SK-N-SH treated with all-trans-retinoic acid at 6 μM for 48 hours (cell line): ENCODE results near the gene DNAAF1.

ENCODE experiments used
- ATAC-seq: fragments of 200-7000 bp; cut with Tn5 transposase; 3 replicates; pipeline ENCODE4 v1.9.1; 2020; ENCODE audit warnings: mild to moderate bottlenecking, moderate library complexity
- CSDC2 ChIP-seq: fragments of 250-450 bp; sonication (Bioruptor Pico); IDR thresholded peaks from 2 replicates; pipeline ENCODE4 v1.5.0; 2020; ENCODE audit warnings: mild to moderate bottlenecking, moderate library complexity
- ESRRG ChIP-seq: fragments of 250-450 bp; sonication (Bioruptor Pico); IDR thresholded peaks from 2 replicates; pipeline ENCODE4 v1.6.1; 2021; ENCODE audit warnings: mild to moderate bottlenecking
- GLIS3 ChIP-seq: fragments of 250-450 bp; sonication (Bioruptor Pico); IDR thresholded peaks from 2 replicates; pipeline ENCODE4 v1.5.0; 2020; ENCODE audit warnings: mild to moderate bottlenecking, moderate library complexity
- ISL1 ChIP-seq: fragments of 250-450 bp; sonication (Bioruptor Pico); IDR thresholded peaks from 2 replicates; pipeline ENCODE4 v2.1.2; 2022; ENCODE audit warnings: mild to moderate bottlenecking, moderate library complexity
- OSR1 ChIP-seq: fragments of 250-450 bp; sonication (Bioruptor Pico); IDR thresholded peaks from 2 replicates; pipeline ENCODE4 v1.8.0; 2022; ENCODE audit warnings: moderate library complexity, mild to moderate bottlenecking, inconsistent platforms
- PPARA ChIP-seq: fragments of 250-450 bp; sonication (Bioruptor Pico); IDR thresholded peaks from 2 replicates; pipeline ENCODE4 v1.5.0; 2020; ENCODE audit warnings: mild to moderate bottlenecking, borderline replicate concordance
- RARB ChIP-seq: fragments of 250-450 bp; sonication (Bioruptor Pico); IDR thresholded peaks from 2 replicates; pipeline ENCODE4 v1.8.0; 2021; ENCODE audit warnings: mild to moderate bottlenecking, moderate library complexity
- SNAI2 ChIP-seq: fragments of 250-450 bp; sonication (Bioruptor Pico); IDR thresholded peaks from 2 replicates; pipeline ENCODE4 v1.5.0; 2020; ENCODE audit warnings: mild to moderate bottlenecking, moderate library complexity
- TCF4 ChIP-seq: fragments of 250-450 bp; sonication (Bioruptor Pico); IDR thresholded peaks from 2 replicates; pipeline ENCODE4 v1.8.0; 2021; ENCODE audit warnings: mild to moderate bottlenecking, moderate library complexity, borderline replicate concordance
- TOX ChIP-seq: fragments of 250-450 bp; sonication (Bioruptor Pico); IDR thresholded peaks from 2 replicates; pipeline ENCODE4 v1.8.0; 2021; ENCODE audit warnings: mild to moderate bottlenecking, moderate library complexity, borderline replicate concordance
- ZC3H10 ChIP-seq: fragments of 250-450 bp; sonication (Bioruptor Pico); IDR thresholded peaks from 2 replicates; pipeline ENCODE4 v1.5.1; 2021; ENCODE audit warnings: mild to moderate bottlenecking, moderate library complexity
- ZFP3 ChIP-seq: fragments of 250-450 bp; sonication (Bioruptor Pico); IDR thresholded peaks from 2 replicates; pipeline ENCODE4 v1.5.0; 2020; ENCODE audit warnings: mild to moderate bottlenecking, moderate library complexity
- ZFP30 ChIP-seq: fragments of 450-650 bp; formaldehyde crosslinking; IDR thresholded peaks from 2 replicates; pipeline ENCODE4 v1.5.0; 2022; ENCODE audit warnings: mild to moderate bottlenecking, moderate library complexity
- ZNF70 ChIP-seq: fragments of 450-650 bp; formaldehyde crosslinking; IDR thresholded peaks from 2 replicates; pipeline ENCODE4 v1.5.0; 2020; ENCODE audit warnings: mild to moderate bottlenecking, moderate library complexity
- ZNF8 ChIP-seq: fragments of 450-650 bp; formaldehyde crosslinking; IDR thresholded peaks from 2 replicates; pipeline ENCODE4 v1.5.0; 2020; ENCODE audit warnings: mild to moderate bottlenecking, moderate library complexity
- TF ChIP-seq, protein P1 (sequence below): fragments of 250-450 bp; sonication (Bioruptor Pico); IDR thresholded peaks from 2 replicates; pipeline ENCODE4 v1.8.0; 2020; ENCODE audit warnings: mild to moderate bottlenecking, moderate library complexity, borderline replicate concordance
- TF ChIP-seq, protein P2 (sequence below): fragments of 250-450 bp; sonication (Bioruptor Pico); IDR thresholded peaks from 2 replicates; pipeline ENCODE4 v1.5.1; 2020; ENCODE audit warnings: low read depth, mild to moderate bottlenecking, moderate library complexity
- TF ChIP-seq, protein P3 (sequence below): fragments of 250-450 bp; sonication (Bioruptor Pico); IDR thresholded peaks from 2 replicates; pipeline ENCODE4 v1.8.0; 2021; ENCODE audit warnings: low read depth, mild to moderate bottlenecking, moderate library complexity, borderline replicate concordance
- TF ChIP-seq, protein P4 (sequence below): fragments of 250-450 bp; sonication (Bioruptor Pico); IDR thresholded peaks from 2 replicates; pipeline ENCODE4 v1.5.0; 2020; ENCODE audit warnings: mild to moderate bottlenecking, moderate library complexity
- TF ChIP-seq, protein P5 (sequence below): fragments of 250-450 bp; sonication (Bioruptor Pico); IDR thresholded peaks from 2 replicates; pipeline ENCODE4 v1.5.1; 2021; ENCODE audit warnings: mild to moderate bottlenecking, moderate library complexity

Gene DNAAF1

DNA sequence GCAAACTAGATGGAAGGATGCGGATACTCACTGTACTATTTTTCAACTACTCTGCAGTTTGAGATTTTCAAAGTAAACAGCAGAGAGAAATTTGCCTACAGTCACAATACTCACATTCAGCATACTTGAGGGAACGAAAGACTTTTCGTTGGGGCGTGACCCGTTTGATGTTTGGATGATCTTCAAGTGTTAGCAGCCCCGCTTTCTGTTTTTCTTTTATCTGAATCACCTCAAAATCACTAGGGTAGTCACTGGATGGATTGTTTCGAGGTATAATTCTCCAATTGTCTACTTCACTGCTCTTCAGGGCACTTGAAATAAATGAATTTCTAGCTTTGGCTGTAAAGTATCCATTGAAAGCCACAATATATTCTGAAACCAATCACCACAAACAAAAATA is 46.2 kb upstream of the DNAAF1 start:
- TF ChIP-seq GLIS3 (CRISPR knock-in tag) (no peak), ZC3H10 (CRISPR knock-in tag) (no peak), ZFP3 (CRISPR knock-in tag) (no peak), TOX (CRISPR knock-in tag) (no peak), ESRRG (CRISPR knock-in tag) (no peak), ZNF8 (CRISPR knock-in tag) (no peak), PPARA (CRISPR knock-in tag) (no peak), OSR1 (CRISPR knock-in tag) (no peak)
- TF ChIP-seq, protein P1, sequence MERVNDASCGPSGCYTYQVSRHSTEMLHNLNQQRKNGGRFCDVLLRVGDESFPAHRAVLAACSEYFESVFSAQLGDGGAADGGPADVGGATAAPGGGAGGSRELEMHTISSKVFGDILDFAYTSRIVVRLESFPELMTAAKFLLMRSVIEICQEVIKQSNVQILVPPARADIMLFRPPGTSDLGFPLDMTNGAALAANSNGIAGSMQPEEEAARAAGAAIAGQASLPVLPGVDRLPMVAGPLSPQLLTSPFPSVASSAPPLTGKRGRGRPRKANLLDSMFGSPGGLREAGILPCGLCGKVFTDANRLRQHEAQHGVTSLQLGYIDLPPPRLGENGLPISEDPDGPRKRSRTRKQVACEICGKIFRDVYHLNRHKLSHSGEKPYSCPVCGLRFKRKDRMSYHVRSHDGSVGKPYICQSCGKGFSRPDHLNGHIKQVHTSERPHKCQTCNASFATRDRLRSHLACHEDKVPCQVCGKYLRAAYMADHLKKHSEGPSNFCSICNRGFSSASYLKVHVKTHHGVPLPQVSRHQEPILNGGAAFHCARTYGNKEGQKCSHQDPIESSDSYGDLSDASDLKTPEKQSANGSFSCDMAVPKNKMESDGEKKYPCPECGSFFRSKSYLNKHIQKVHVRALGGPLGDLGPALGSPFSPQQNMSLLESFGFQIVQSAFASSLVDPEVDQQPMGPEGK (CRISPR knock-in tag) = no peak
- TF ChIP-seq, protein P2, sequence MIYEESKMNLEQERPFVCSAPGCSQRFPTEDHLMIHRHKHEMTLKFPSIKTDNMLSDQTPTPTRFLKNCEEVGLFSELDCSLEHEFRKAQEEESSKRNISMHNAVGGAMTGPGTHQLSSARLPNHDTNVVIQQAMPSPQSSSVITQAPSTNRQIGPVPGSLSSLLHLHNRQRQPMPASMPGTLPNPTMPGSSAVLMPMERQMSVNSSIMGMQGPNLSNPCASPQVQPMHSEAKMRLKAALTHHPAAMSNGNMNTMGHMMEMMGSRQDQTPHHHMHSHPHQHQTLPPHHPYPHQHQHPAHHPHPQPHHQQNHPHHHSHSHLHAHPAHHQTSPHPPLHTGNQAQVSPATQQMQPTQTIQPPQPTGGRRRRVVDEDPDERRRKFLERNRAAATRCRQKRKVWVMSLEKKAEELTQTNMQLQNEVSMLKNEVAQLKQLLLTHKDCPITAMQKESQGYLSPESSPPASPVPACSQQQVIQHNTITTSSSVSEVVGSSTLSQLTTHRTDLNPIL = no peak
- TF ChIP-seq, protein P3, sequence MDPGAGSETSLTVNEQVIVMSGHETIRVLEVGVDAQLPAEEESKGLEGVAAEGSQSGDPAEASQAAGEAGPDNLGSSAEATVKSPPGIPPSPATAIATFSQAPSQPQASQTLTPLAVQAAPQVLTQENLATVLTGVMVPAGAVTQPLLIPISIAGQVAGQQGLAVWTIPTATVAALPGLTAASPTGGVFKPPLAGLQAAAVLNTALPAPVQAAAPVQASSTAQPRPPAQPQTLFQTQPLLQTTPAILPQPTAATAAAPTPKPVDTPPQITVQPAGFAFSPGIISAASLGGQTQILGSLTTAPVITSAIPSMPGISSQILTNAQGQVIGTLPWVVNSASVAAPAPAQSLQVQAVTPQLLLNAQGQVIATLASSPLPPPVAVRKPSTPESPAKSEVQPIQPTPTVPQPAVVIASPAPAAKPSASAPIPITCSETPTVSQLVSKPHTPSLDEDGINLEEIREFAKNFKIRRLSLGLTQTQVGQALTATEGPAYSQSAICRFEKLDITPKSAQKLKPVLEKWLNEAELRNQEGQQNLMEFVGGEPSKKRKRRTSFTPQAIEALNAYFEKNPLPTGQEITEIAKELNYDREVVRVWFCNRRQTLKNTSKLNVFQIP = no peak
- ATAC-seq = no peak

DNA sequence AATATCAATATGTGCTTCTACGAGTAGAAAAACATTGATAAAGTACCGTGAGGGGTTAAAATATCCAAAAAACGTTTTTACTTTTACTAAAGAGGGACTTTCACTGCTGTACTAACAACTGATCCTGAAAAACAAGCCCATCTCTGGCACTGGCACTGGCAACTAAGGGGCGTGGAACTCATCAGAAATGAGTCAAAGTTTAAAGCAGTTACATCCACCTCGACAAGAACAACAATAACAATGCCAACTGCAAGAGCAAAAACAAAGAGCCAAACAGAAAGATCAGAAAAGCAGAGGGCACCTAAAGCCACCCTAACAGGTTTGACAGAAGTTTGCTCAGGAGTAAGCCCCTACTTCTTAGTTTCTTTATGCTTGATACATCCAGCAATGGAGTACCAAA is 41.4 kb upstream of the DNAAF1 start:
- no peak for ATAC-seq
- TF ChIP-seq, protein P4, sequence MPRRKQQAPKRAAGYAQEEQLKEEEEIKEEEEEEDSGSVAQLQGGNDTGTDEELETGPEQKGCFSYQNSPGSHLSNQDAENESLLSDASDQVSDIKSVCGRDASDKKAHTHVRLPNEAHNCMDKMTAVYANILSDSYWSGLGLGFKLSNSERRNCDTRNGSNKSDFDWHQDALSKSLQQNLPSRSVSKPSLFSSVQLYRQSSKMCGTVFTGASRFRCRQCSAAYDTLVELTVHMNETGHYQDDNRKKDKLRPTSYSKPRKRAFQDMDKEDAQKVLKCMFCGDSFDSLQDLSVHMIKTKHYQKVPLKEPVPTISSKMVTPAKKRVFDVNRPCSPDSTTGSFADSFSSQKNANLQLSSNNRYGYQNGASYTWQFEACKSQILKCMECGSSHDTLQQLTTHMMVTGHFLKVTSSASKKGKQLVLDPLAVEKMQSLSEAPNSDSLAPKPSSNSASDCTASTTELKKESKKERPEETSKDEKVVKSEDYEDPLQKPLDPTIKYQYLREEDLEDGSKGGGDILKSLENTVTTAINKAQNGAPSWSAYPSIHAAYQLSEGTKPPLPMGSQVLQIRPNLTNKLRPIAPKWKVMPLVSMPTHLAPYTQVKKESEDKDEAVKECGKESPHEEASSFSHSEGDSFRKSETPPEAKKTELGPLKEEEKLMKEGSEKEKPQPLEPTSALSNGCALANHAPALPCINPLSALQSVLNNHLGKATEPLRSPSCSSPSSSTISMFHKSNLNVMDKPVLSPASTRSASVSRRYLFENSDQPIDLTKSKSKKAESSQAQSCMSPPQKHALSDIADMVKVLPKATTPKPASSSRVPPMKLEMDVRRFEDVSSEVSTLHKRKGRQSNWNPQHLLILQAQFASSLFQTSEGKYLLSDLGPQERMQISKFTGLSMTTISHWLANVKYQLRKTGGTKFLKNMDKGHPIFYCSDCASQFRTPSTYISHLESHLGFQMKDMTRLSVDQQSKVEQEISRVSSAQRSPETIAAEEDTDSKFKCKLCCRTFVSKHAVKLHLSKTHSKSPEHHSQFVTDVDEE (CRISPR knock-in tag) = no peak
- TF ChIP-seq ZNF8 (CRISPR knock-in tag) = no peak
- TF ChIP-seq ZFP3 (CRISPR knock-in tag) = no peak
- TF ChIP-seq RARB (CRISPR knock-in tag) = no peak
- TF ChIP-seq ESRRG (CRISPR knock-in tag) = no peak
- TF ChIP-seq, protein P2 = no peak
- TF ChIP-seq ISL1 (CRISPR knock-in tag) = no peak
- TF ChIP-seq, protein P1 (CRISPR knock-in tag) = no peak
- no peak for TF ChIP-seq TCF4
- TF ChIP-seq TOX (CRISPR knock-in tag) = no peak
- TF ChIP-seq ZNF70 = no peak
- TF ChIP-seq GLIS3 (CRISPR knock-in tag) = no peak
- no peak for TF ChIP-seq ZFP30
- no peak for TF ChIP-seq SNAI2
- no peak for TF ChIP-seq CSDC2 (CRISPR knock-in tag)

DNA sequence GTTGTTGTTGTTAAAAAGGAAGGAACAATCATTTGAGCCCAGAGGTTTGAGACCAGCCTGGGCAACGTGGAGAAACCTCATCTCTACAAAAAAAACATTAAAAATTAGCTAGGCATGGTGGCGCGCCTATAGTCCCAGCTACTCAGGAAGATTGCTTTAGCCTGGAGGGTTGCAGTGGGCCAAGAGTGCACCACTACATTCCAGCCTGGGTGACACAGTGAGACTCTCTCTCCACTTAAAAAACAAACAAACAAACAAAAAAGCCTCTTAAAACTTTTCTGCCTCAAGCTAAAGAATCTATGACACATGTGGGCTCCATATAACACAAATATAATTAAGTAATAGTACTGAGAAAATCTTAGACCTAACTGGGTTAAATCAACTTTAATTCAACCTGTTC is 40.9 kb upstream of the DNAAF1 start:
- no peak for ATAC-seq
- TF ChIP-seq ZFP30 = no peak
- TF ChIP-seq, protein P5, sequence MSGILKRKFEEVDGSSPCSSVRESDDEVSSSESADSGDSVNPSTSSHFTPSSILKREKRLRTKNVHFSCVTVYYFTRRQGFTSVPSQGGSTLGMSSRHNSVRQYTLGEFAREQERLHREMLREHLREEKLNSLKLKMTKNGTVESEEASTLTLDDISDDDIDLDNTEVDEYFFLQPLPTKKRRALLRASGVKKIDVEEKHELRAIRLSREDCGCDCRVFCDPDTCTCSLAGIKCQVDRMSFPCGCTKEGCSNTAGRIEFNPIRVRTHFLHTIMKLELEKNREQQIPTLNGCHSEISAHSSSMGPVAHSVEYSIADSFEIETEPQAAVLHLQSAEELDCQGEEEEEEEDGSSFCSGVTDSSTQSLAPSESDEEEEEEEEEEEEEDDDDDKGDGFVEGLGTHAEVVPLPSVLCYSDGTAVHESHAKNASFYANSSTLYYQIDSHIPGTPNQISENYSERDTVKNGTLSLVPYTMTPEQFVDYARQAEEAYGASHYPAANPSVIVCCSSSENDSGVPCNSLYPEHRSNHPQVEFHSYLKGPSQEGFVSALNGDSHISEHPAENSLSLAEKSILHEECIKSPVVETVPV (CRISPR knock-in tag) = no peak
